ENCODE measurements around the gene LRP2.

DNA sequence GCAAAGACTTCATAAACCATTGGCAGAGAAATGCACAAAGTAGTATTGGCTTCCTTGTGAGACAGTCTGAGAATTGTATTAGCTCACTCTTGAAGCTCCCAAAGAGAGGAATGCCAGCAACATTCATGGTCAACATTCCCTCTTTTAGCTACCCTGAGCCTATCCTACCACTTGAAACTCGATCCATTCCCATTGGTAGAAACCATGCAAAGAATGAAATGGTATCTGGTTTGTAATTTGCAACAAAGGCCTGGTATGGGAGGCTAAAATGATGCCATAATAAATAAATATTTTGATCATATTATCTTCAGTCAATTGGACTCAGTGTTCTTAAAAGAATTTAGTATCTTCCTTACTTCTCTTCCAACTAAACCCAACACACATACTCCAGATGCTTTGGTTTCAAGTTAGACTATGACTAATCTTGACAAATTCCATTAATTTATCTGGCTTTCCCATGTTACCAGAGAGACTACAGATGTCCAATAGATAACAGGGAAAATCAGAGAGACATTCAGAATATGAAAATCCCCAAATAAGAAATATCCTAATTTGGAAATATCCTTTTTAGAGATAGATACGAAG is 190.1 kb downstream of the LRP2 start:
- TF ChIP-seq EZH2 (IDR thresholded peaks at IDR 0.05) (no peak), POLR2AphosphoS5 (IDR thresholded peaks at IDR 0.05; ENCODE audit: borderline replicate concordance, low read depth, low read length) (no peak), FOXP2 (optimal IDR thresholded peaks at IDR 0.05; ENCODE audit: control extremely low read depth, extremely low read length, insufficient read depth) (no peak)

All from SK-N-MC (cell line).